GM18519 (cell line): ENCODE results near the gene KLK12.
"Not testable (repeated sequence)": the region's sequence is repeated elsewhere in the genome, so short reads cannot be mapped to it uniquely, and the experiment has no call there.

ENCODE experiments used
- ATAC-seq: cut with Tn5 transposase; IDR thresholded peaks from one replicate; pipeline ENCODE4 v1.9.1; 2021; ENCODE audit warnings: mild to moderate bottlenecking, moderate library complexity; ENCODE audit not compliant: unreplicated experiment, low FRiP score

Gene KLK12

DNA sequence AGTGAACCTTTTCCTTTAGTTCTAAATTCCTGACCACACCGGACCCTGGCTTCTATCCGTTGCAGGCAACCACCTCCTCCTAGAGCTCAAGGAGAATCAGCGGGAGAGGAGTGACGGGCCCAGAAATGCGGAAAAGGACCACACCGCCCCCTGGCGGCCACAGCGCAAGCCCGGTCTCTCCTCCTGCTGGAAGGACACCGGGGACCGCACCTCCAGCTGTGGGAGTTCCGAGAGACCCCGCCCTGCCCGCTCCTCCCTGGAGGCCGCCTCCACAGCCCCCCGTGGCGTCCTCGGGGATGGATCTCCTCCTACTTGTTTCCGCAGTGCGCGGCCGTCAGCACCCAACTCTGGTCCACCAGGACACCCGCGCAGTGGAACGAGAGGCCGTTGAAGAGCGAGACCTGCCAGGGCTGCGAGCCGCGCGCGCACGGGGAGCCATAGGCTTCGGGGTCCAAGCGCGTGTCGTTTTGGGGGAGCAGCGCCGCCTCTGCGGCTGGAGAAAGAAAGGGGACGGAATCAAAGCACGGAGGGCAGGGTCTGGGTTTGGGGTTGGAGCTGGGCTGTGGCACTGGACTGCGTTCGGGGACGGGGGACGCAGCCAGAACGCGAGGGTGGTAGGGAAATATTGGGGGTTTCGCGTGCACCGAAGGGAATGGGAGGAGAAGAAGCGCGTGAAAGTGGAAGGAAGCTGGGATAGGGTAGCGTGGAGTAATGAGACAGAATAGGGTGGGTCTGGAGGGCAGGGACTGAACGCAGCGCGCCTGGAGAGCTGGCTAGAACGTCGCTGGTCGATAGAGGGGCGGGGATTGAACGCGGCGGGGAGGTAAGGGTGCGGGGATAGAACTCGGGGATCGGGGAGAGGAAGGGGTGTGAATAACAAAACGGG is 17.8 kb downstream of the KLK12 start:
- ATAC-seq = no peak

DNA sequence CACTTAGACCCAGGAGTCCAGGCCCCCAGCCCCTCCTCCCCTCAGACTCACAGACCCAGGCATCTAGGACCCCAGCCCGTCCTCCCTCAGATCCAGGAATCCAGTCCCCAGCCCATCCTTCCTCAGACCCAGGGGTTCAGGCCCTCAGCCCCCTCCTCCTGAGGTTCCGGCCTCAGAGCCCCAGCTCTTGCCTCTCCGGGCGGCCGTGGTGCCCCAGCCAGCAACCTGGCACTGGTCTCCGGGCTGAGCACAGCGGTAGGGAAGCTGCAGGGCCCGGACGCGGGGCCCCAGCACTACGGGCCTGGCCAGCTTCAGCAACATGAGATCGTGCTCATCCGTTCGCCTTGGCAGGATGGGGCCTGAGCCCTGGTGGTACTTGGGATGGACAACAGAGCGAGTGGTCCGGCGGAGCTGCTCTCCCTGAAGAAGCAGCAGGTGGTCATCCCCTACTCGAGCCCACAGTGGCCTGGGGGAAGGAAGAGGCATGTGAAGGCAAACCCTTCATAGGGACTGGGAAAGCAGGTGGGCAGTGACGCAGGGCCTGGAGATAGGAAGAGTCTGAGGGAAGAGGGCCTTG is 19.0 kb downstream of the KLK12 start:
- no peak for ATAC-seq

DNA sequence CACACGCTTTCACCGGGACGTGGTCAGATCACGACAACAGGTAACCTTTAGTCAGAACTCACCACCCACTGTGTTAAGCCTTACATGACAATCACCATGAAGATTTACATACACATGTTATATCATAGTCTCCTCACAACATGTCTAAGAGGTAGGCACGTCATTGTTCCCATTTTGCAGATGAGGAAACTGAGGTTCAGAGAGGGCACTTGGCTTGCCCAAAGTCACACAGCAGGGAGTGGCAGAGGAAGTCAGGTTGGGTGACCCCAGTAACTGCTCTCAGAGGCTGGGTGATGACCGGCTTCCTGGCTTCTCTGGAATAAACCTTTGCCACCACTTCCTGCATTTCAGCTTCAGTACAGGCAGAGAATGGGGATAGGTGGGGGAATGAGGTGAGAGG is 20.6 kb downstream of the KLK12 start:
- ATAC-seq = no peak

DNA sequence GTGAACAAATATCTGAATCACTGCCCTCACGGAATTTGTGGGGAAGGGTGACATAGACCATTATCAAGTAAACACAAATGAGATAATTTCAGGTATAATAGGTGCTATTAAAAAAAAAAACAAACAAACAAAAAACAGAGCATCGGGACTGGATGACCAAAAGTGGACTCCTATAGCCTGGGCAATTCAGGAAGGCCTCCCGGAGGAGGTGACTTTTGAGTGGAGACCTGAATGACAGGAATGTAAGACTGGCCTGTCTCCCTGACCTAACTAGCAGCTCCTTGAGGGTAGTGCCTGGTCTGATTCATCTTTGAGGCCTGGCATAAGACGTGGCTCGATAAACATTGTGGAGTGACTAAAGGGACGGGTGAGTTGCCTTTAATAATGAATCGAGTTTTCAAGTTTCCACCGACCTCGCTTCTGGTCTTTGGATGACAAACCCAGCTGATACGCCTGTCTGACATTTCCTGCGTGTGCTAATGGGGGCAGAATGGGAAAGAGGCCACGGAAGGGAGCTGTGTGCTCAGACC is 22.1 kb downstream of the KLK12 start:
- ATAC-seq = no peak

DNA sequence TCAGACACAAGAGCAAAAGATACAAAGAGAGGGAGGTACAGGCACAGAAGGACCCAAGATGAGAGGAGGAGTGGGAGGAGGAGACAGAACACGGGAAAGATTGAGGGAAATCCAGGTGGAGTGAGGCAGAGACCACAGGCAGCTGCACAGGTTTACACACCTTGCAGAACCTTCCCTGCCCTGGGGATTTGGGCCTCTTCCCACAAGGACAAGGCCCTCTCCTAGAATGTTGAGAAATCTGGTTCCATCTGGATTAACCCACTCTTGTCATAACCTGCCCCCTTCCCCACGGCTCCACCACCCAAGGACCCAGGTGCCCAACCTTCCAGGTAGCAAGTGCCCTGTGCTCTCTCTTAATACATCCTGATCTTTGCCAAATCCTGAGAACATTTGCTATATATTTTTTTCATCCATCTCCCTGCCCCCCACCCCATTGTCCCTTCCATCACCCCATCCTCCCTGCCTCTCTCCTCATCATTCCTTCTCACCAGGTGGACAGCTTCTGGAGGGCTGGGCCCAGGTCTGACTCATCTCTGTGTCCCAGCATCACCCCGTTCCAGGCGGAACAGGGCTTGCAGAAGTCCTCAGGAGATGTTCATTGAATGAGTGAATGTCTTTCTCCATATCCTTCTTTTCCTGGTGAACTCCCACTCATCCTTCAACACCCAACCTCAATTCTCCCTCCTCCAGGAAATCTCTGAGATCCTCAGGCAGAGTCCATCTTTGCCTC is 24.6 kb downstream of the KLK12 start:
- ATAC-seq = no peak

DNA sequence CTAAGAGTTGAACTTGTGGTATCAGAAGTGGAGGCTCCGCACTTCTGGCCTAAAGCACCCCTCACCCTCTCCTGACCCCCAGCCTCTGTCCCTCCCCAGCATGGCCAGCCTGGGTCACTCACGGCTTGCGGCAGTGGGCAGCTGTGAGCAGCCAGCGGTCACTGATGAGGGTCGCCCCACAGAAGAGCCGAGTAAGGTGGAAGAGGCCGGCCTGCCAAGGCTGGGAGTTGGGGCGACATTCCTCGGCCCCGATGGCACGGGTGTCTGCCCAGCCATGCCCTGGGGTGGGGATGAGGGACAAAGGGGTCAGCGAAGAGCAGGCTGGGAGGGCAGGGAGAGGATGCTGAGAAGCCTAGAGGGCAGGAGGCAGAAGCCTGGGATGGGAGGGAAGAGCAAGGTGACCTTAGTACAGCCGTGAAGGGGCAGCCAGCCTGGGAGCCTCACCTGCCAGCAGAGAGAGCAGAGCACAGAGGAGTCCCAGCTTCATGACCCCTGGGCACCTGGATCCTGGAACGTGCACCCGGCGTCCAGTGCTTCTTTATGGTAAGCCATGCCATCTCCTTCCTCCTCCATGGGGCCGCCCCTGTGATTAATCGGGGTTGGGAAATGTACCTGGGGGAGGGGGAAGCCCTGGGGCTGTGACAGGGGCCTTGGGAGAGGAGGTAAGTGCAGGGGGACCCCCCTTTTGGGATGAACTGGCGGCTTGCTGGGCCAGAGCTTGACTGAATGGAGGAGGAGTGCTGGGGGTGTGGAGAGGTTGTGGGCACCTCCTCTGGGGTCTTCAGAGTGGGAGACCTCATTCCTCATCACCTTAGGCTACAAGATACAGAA is 25.5 kb downstream of the KLK12 start:
- ATAC-seq = no peak

DNA sequence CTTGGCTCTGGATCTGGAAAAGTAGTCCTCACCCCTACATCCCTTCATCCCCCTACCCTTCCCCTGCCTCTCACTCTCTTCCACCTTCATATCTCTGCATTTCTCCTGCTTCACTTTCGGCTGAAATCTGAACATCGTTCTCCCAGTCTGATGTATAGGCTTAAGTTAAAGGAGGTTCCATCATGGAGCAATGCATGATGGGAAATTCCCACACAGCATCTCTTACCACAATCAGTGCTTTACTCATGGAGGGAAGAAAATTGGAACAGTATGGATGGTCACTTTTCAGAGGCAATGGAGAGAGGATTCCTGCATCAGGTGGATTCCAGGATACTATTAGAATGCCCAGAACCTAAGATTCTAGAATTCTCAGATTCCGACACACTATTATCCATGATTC is 27.3 kb downstream of the KLK12 start:
- no peak for ATAC-seq

DNA sequence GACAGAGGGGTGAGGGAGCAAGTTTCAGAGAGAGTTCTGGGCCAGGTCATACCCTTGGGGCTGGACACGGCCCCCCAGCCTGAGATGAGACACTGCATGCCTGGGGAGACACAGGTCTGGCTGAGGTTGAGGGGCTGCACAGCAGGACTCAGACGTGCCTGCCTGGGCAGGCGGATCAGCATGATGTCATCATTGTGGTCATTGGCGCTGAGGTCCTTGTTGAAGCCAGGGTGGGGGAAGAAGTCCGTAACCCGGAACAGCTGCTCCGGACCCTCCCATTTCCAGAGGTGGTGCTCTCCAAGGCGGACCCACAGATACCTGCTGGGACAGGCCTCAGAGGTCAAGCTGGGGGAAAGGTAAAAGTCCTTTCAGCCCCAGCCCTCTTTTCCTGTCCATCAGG is 28.4 kb downstream of the KLK12 start:
- ATAC-seq = no peak

DNA sequence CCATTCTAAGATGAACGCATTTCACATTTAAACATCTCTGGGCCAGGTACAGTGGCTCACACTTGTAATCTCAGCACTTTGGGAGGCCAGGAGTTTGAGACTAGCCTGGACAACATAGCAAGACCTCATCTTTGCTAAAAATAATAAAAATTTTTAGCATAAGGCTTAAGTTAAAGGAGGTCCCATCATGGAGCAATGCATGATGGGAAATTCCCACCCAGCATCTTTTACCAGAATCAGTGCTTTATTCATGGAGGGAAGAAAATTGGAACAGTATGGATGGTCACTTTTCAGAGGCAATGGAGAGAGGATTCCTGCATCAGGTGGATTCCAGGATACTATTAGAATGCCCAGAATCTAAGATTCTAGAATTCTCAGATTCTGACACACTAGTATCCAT is 29.6 kb downstream of the KLK12 start:
- no peak for ATAC-seq

DNA sequence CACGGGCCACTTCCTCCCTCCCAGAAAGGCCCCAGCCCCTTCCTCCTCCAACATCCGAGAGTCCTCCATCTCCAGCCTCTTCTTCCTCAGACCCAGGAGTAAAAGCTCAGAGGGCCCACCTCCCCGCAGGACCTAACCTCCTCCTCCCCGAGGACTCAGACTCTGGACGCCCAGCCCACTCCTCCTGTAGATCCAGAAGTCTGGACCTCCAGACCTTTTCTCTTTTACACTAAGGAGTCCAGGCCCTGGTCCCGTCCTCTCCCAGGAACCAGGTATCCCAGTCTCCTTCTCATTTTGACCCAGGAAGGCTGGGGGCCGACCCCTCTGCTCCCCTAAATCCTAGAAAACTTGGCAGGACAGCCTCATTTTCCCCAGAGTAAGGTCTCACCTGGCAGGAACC is 31.5 kb downstream of the KLK12 start:
- ATAC-seq = no peak

DNA sequence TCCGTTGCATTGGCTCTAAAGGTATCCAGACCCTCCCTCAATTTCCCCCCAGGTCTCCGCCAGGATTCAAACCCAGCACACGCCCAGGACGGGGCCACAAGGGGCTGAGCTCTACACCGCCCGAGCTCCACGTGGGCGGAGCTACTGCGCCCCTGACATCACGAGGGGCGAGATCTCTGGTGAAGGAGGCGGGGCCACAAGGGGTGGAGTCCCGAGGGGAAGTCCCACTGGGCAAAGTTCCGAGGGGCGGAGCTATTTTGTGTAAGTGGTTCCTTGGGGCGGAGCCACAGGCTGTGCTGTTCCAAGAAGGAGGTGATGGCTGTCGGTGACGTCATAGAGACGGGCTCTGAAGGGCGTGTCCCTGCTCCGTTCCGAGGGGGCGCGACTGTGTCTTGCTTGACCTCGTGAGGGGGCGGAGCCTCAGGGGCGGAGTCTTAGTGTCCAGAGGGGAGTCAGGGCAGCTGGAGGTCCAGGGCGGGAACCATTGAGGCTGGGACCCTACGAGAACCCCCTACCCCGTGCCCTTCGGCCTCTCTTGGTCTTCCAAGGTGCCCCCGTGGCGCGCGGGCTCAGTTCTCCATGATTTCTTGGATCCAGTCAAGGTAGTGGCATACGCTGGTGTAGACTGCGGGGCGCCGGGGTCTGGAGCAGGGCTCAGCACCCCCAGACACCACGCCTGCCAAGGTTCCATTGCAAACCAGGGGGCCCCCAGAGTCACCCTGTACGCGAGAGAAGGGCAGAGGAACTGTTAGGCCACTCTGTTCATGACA is 32.1 kb downstream of the KLK12 start:
- ATAC-seq = no peak

DNA sequence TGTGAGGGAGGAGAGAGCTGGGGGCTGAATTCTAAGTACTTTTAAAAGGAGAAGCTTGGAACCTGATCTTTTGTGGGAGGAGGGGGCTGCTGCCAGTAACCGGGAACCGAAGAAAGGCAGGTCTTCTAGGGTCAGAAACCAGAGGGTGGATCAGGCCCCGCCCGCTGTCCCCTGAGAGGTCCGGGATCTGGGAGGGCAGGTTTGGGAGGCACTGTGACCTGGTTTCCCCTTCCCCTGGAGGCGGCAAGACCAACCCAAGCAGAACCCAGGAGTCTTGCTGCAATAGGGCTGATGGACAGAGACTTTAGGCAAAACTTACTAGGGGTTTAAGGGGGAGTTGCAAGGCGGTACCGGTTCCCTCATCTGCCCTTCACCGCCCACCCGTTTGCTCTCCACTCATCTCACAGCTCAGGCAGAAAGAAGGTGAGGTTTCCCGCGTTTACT is 32.7 kb downstream of the KLK12 start:
- ATAC-seq = no peak

DNA sequence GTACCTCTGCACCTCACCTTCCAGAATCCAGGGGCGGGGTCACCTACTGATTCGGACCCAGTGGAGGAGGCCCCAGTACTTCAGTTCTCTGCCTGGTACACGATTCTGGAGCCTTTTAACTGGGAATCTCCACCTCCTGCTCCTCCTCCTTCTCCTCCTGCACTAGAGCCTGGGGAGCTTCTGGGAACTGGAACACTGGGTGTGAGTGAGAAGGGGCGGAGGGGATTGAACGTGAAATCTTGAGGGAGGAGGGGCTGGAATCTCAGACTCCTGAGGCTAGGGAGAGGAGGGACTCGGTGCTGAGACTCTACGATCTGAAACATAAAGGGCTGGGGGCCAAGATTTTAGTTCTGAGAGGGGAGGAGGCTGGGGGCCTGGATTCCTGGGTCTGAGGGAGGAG is 33.3 kb downstream of the KLK12 start, which contains the start of gene KLK8:
Gene KLK8, minus strand, starts transcription at position 90 of the 400 bp plus-strand sequence. CDS start 437 bp downstream, outside the sequence.
- no peak for ATAC-seq

DNA sequence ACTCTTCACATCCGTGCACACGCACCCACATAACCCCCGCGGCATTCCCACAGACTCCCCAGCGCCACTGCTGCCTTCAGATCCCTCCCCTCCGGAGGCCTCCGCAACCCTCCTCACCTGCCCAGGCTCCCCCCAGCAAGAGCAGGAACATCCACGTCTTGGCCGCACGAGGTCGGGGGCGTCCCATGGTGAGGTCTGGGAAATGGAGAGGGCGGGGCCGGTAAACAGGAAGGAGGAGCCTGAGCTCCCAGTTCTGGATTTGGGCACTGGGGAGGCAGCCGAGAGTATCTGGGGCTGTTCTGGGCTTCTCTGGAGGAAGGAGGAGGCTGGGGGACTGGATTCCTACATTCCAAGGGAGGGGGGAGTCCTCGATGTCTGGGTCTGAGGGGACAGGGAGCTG is 33.8 kb downstream of the KLK12 start:
- ATAC-seq = no peak

DNA sequence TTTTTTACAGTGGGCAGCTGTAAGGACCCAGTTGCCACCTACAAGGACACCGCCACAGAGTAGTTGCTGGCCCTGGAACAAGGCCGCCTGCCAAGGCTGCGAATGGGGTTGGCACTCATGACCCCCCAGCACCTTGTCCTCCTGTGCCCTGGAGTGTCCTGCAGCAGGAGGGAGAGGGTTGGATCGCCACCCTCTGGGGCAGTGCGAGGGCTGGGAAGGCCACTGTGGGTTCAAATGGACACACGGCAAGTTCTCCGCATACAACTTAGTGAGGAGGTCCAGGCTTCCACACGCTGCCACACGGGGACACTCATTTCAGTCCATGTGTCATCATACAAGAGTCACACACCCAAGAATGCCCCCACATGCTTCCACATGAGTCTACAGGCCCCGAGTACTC is 34.4 kb downstream of the KLK12 start:
- no peak for ATAC-seq

DNA sequence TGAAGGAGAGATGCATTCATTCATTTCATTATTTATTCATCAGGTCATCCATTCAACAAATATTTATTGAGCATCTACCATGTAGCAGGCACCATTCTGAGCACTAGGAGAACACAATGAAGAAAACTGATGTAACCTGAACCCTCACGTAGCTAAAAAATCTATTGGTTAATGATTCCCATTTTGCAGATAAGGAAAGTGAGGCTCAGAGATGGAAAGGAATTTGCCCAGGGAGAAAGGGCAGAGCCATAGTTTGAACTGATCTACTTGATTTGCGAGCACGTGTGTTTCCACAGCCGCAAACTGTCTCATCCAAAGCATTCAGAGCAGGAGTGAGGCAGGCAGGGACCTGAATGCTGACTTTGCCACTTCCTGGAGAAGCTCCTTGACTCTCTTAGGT is 36.1 kb downstream of the KLK12 start:
- no peak for ATAC-seq

DNA sequence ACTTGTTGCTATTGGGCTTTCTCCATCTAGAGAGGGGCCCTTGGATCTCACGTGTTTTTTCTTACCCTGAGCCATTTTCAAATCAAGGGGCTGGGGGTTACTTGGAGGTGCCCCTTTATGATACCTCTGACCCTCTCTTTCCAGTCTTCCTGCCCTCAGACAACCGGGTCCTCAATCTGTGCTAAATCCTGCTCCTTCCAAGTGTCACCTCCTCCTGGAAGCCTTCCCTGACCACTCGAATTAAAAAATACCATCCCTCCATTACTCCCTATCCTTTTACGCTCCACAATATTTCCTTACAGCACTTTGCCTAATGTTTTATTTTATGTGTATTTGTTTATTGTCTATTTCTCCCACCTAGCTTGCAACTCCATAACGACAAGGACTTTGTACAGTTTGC is 36.7 kb downstream of the KLK12 start:
- ATAC-seq = no peak

DNA sequence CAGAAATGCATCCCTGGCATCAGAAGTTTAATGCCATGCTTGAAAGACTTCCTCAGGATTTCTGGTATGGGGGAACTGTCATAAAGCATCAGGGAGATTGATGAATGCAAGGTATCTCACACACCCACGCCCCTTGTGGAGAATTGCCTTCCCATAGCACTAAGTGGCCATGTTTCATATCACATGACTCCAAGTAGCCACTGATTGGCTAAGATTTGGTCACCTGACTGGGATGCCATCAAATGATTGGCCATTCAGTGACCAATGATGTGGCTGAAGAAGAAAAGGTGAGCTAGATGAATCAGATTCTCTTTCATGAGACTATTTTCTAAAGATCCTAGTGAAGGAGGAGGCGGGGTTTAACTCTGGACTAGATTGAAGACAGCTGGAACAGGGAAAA is 40.7 kb downstream of the KLK12 start:
- ATAC-seq = no peak

DNA sequence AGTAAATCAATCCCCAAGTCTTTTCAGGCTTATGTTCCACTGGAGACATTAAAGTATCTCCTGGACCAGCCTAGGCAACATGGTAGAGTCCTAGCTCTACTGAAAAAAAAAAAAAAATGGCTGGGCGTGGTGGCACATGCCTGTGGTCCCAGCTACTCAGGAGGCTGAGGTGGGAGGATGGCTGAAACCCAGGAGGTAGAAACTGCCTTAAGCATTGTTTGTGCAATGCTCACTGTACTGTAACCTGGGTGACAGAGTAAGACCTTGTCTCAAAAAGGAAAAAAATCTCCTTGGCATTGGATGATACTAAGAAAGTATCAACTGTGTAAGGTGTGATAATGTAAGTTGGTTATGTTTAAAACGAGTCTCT is 42.2 kb downstream of the KLK12 start:
- ATAC-seq = no peak

DNA sequence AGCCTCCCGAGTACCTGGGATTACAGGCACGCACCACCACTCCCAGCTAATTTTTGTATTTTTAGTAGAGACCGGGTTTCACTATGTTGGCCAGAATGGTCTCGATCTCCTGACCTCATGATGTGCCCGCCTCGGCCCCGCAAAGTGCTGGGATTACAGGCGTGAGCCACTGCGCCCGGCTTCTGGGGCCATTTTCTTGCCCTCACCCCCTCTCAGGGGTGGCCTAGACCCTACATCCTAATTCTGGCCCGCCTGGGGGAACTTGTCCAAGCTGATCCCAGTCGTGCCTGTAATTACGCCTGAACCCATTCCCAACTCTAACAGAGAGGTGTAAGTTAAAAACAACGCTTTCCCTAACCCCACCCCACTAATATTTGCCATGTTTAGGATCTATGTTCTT is 50.4 kb downstream of the KLK12 start:
- not testable (repeated sequence) for ATAC-seq
